K562 (cell line): ENCODE measurements around the gene WDCP.

Source experiments
- CBX5 ChIP-seq: IDR thresholded peaks from 2 replicates; pipeline ENCODE4 v1.6.1; 2014; ENCODE audit warnings: low read depth, borderline replicate concordance
- CTCF ChIP-seq, 3 experiments: IDR thresholded peaks in 2 of 3; conservative IDR thresholded peaks in 1 of 3; 2 replicates each; pipeline ENCODE4 v1.5.1; 2011 to 2012; ENCODE audit warnings: low read length in 3 of 3, mild to moderate bottlenecking in 3 of 3, control low read depth in 2 of 3, improper control_type of control experiment in 1 of 3, inconsistent platforms in 1 of 3, low read depth in 1 of 3, mixed read lengths in 1 of 3, moderate library complexity in 1 of 3; ENCODE audit not compliant: insufficient read depth in 2 of 3
- EZH2 ChIP-seq: IDR thresholded peaks from 2 replicates; pipeline ENCODE4 v1.6.1; 2012; ENCODE audit warnings: low read depth, mild to moderate bottlenecking, inconsistent platforms, low read length, borderline replicate concordance
- JUND ChIP-seq, 2 experiments: IDR thresholded peaks; 2 replicates in 1 of 2; 3 replicates in 1 of 2; pipeline ENCODE4 v1.6.1; 2011; ENCODE audit warnings: borderline replicate concordance in 2 of 2, low read depth in 2 of 2, low read length in 2 of 2, improper control_type of control experiment in 1 of 2, missing biosample characterization in 1 of 2, missing genetic modification characterization in 1 of 2, missing genetic modification reagents in 1 of 2
- NR1H2 ChIP-seq: sonication (generic); formaldehyde crosslinking; IDR thresholded peaks from 2 replicates; pipeline ENCODE4 v1.4.0; 2020; ENCODE audit warnings: mild to moderate bottlenecking, missing genetic modification reagents
- PBX2 ChIP-seq, 2 experiments: IDR thresholded peaks in 1 of 2; conservative IDR thresholded peaks in 1 of 2; 2 replicates each; pipeline ENCODE4 v1.6.1; 2016; ENCODE audit warnings: low read depth in 2 of 2, mild to moderate bottlenecking in 1 of 2, missing compliant biosample characterization in 1 of 2, missing genetic modification characterization in 1 of 2, moderate library complexity in 1 of 2
- POLR2A ChIP-seq: fragments of 450-650 bp; conservative IDR thresholded peaks from 2 replicates; pipeline ENCODE4 v1.6.1; 2016
- POLR2AphosphoS5 ChIP-seq: IDR thresholded peaks from 2 replicates; pipeline ENCODE4 v1.6.1; 2011; ENCODE audit warnings: mild to moderate bottlenecking, low read depth, low read length, moderate library complexity; ENCODE audit not compliant: control insufficient read depth, insufficient read depth
- SIN3B ChIP-seq: fragments of 450-650 bp; IDR thresholded peaks from 2 replicates; pipeline ENCODE4 v1.6.1; 2017; ENCODE audit warnings: low read depth, mild to moderate bottlenecking, moderate library complexity

- TF ChIP-seq EZH2: no peak
- no peak for TF ChIP-seq CTCF (IDR thresholded peaks at IDR 0.05 in 2 of 3, conservative IDR thresholded peaks at IDR 0.05 in 1 of 3; ENCODE audit: insufficient read depth in 2 of 3, low read depth in 1 of 3, low read length in 3 of 3)
- no peak for TF ChIP-seq CBX5
- TF ChIP-seq POLR2A: no peak
- no peak for TF ChIP-seq POLR2AphosphoS5
- no peak for TF ChIP-seq NR1H2
- TF ChIP-seq SIN3B: no peak
- no peak for TF ChIP-seq JUND (IDR thresholded peaks at IDR 0.05; ENCODE audit: borderline replicate concordance, low read depth, low read length)
- no peak for TF ChIP-seq JUND (tag; IDR thresholded peaks at IDR 0.05; ENCODE audit: borderline replicate concordance, low read depth, low read length)
- no peak for TF ChIP-seq PBX2 (CRISPR knock-in tag; IDR thresholded peaks at IDR 0.05; ENCODE audit: low read depth)
- TF ChIP-seq PBX2 (tag; conservative IDR thresholded peaks at IDR 0.05; ENCODE audit: low read depth): no peak
These were observed 28.1 kb upstream of the WDCP start for GRCh38 chr2:24075259-24075658.
